Measurements from ENCODE around the gene SYT2. TPM values are rescaled to one million over a fixed set of nuclear protein-coding genes. Genes with fewer than 3 reads are reported as not detected.
A peak's percentile ranks its signal among the peaks of the same experiment; 100 is the strongest.
"Not testable (repeated sequence)": the region's sequence is repeated elsewhere in the genome, so short reads cannot be mapped to it uniquely, and the experiment has no call there.

The SYT2 gene
- total RNA-seq: 0.21 TPM

DNA sequence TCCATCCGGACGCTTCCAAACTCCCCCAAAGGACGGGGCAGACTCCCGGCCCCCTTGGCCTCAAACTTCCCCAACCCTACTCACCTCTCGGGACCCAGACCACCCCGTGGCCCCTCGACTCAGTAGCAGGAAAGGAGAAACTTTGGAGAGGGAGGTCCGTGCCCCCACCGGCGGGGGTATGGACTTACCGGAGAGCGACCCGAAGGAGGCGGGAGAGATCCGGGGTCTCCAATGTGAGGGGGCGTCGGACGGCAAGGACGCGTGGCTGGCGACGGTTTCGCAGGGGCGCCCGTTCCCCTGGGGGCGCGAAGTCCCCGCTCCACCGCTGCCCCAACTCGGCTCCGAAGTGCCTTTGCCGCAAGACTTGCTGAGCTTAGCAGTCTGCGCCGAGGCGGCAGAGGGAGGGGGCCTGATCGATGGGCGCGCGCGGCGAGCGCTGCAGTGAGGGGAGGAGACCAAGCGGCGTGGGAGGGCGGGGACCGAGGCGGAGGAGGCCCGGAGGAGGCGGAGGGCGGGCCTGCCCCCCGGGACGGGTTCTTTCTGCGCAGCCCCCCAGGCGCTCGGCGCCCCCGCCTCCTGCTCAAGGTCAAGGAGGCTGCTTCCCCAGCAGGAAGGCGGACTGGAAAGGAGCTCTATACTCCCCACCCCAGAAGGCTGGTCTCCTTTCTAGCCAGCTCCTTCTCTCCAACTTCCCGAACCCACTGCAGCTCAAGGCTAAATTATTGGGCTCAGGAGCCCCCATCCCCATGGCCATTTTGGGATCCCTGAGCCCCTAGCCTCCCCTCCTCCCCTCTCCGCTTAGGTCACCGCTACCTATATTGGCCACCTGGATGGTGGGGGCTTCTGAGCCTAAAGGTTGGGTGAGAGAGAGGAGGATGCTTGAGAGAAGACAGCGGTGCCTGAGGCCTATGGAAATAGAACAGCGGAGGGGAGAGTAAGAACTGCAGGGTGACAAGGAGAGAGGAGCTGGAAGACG is at the start of gene SYT2:
TSS of gene SYT2 (minus strand) at position 385 of the 976 bp plus-strand sequence. CDS start 104,682 bp downstream, outside the sequence.
- DNase-seq: peak; percentile 58

GRCh38 chr1:202756391-202756790 is 46.1 kb upstream of the SYT2 start:
- no peak for DNase-seq

GRCh38 chr1:202754293-202754692 is 44.0 kb upstream of the SYT2 start:
- no peak for DNase-seq

GRCh38 chr1:202752774-202753173 is 42.5 kb upstream of the SYT2 start:
- DNase-seq: no peak

DNA sequence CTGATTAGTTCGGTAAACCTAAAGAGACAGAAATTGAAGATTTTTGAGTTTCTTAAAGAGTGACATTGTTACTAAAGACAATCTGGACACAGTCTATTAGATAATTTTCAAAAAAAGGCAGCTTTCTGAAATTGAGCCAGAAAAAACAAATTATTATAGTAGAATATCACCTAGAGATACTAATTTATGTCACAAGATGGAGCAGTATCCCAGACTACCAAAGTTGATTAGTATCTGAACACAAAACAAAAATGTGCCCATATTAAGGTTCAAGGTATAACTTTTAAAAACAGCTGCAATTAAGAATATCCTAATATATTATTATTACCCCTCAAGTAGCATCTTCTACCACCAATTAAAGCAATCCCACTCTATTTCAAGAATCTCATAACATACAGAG is 40.5 kb upstream of the SYT2 start:
- DNase-seq: no peak

DNA sequence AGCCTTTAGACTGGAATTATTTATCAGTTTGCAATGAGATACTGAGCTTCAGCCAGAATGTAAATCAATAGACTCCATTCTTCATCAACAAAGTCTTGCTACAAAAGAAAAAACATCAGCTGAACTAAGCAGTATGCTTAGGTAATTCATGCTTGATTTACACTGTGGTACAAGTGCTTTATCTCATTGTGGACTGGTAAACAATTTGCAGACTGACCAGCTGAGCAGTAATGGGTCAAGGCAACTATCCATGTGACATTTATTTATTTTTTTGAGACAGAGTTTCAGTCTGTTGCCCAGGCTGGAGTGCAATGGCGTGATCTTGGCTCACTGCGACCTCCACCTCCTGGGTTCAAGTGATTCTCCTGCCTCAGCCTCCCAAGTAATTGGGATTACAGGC is 39.8 kb upstream of the SYT2 start:
- DNase-seq: no peak

GRCh38 chr1:202745323-202745888 is 35.2 kb upstream of the SYT2 start:
- no peak for DNase-seq

GRCh38 chr1:202744770-202745169 is 34.5 kb upstream of the SYT2 start:
- DNase-seq: not testable (repeated sequence)

GRCh38 chr1:202742496-202742895 is 32.2 kb upstream of the SYT2 start:
- no peak for DNase-seq

DNA sequence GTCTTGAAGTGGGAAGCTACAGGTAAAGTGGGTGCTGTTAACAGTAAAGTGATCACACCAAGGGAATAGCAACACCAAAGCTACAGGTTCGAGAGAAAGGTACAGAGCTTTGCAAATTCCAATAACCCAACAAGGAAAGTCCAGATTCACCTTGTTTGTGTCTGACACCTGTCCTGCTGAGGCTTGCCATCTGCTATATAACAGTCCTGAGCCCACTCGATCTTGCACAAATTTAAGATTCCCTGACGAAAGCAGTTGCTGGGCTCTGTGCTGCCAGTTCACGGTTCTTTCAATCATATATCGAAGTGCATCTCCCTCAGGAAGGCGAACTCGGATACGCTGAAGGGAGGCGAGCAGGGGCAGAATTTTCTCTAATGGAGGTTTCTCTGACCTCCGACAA is 23.0 kb upstream of the SYT2 start:
- DNase-seq: no peak

GRCh38 chr1:202728951-202729350 is 18.7 kb upstream of the SYT2 start:
- DNase-seq: no peak

GRCh38 chr1:202725526-202725925 is 15.3 kb upstream of the SYT2 start:
- DNase-seq: no peak

DNA sequence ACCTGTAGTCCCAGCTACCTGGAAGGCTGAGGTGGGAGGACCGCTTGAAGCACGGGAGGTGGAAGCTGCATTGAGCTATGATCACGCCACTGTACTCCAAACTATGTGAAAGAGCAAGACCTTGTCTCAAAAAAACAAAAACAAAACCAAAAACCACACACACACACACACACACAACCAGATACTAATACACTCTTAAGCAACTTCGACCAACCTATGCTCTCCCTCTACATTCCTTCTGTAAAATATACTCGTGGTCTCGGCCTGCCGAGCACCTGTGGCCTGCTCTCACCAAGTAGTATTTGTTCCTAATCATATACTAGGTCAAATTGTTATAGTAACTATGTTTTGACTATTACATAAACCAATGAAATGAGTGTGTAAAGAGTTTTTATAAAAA is 13.5 kb upstream of the SYT2 start:
- DNase-seq: no peak

- DNase-seq: not testable (repeated sequence)
Measured at GRCh38 chr1:202723046-202723445, 12.8 kb upstream of the SYT2 start.

- no peak for DNase-seq
Measured at GRCh38 chr1:202716654-202717053, 6.4 kb upstream of the SYT2 start.

DNA sequence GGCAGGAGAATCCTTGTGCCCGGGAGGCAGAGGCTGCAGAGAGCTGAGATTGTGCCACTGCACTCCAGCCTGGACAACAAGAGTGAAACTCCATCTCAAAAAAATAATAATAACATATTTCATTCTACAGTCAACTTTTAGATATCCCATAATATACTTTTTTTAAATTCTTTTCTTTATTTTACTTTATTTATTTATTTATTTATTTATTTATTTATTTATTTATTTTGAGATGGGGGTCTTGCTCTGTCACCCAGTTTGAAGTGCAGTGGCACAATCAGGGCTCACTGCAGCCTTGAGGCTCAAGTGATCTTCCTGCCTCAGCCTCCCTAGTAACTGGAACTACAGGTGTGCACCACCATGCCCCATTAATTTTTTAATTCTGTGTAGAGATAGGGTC is 3.9 kb upstream of the SYT2 start:
- DNase-seq: not testable (repeated sequence)

- no peak for DNase-seq
Measured at GRCh38 chr1:202713110-202713509, 2.9 kb upstream of the SYT2 start.

- DNase-seq: no peak
Measured at GRCh38 chr1:202711949-202712635, 1.8 kb upstream of the SYT2 start.

- no peak for DNase-seq
Measured at GRCh38 chr1:202709276-202710041, 795 bp downstream of the SYT2 start.

- no peak for DNase-seq
Measured at GRCh38 chr1:202708456-202709275, 1.6 kb downstream of the SYT2 start.

DNA sequence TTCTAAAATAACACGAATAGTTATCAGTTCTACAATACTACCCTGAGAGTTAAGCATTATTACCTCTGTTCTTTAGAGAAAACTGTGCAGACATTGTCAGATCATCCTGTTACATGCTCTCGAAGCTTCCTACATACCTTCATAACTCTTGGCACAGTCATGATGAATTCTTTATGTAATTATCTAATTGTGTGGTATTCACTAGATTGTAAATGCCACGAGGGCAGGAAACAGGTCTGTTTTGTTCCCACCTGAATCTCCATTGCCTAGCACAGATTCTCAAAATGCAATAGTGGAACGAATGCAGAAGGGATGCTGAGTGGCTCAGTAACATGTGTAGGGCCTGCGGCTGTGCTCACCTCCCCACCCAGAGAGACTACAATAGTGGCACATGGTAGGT is 3.4 kb downstream of the SYT2 start:
- DNase-seq: no peak

Data from tongue (tissue), 2 donors.